Fibroblast of the aortic adventitia (primary cell): ENCODE results near the gene PFKFB3. TPM values are rescaled to one million over a fixed set of nuclear protein-coding genes. Genes with fewer than 3 reads are reported as not detected.

ENCODE experiments used
- DNase-seq: peaks from one replicate; pipeline ENCODE4 v3.0.0-alpha.2; 2010; ENCODE audit warnings: low read depth
- H3K4me3 ChIP-seq: 2 replicates; pipeline ENCODE4 v1.5.1; 2011; ENCODE audit warnings: low read depth, mild to moderate bottlenecking, control low read depth, low read length, moderate library complexity
- CTCF ChIP-seq: IDR thresholded peaks from 2 replicates; pipeline ENCODE4 v1.5.1; 2011; ENCODE audit warnings: mild to moderate bottlenecking, low read length, control low read depth, inconsistent platforms; ENCODE audit not compliant: insufficient read depth
- total RNA-seq: library from RNA; depleted of rRNA; stranded (reverse); fragments of >200 nt; gene quantifications from 2 replicates; pipeline ENCODE4 v1.2.3, GENCODE V29; 2012; ENCODE audit warnings: low replicate concordance

Gene PFKFB3
- total RNA-seq, 1 donor: 23.0 TPM

GRCh38 chr10:6275022-6275997 is 72.6 kb downstream of the PFKFB3 start:
- H3K4me3 ChIP-seq: peak overlapping the region; percentile 51
- TF ChIP-seq CTCF: peak; percentile 27
- peak; percentile 97 for DNase-seq

- no peak for TF ChIP-seq CTCF
- DNase-seq: no peak
- no peak overlapping the region for H3K4me3 ChIP-seq
Measured at GRCh38 chr10:6276356-6276755, 73.6 kb downstream of the PFKFB3 start.

GRCh38 chr10:6278519-6279120 is 75.9 kb downstream of the PFKFB3 start:
- no peak for TF ChIP-seq CTCF
- no peak for DNase-seq
- H3K4me3 ChIP-seq: no peak overlapping the region

GRCh38 chr10:6279540-6280267 is 77.0 kb downstream of the PFKFB3 start:
- no peak for TF ChIP-seq CTCF
- H3K4me3 ChIP-seq: no peak overlapping the region
- peak; percentile 35 for DNase-seq

GRCh38 chr10:6280291-6280690 is 77.6 kb downstream of the PFKFB3 start:
- no peak overlapping the region for H3K4me3 ChIP-seq
- TF ChIP-seq CTCF: no peak
- no peak for DNase-seq

- H3K4me3 ChIP-seq: no peak overlapping the region
- DNase-seq: no peak
- TF ChIP-seq CTCF: no peak
Measured at GRCh38 chr10:6282454-6282958, 79.8 kb downstream of the PFKFB3 start.
